Cardiac septum (tissue), 1 donor: ENCODE measurements around the gene ARL5A. TPM values are rescaled to one million over a fixed set of nuclear protein-coding genes. Genes with fewer than 3 reads are reported as not detected.

Experiments used
- DNase-seq: peaks from one replicate; pipeline ENCODE4 v3.0.0-alpha.2; 2020; ENCODE audit warnings: low spot score
- intact Hi-C: fragments of 100-400 bp; cut with DNase I; formaldehyde crosslinking; loops from one replicate; pipeline ENCODE4 v1.14.0; 2022
- total RNA-seq: library from RNA; stranded (reverse); fragmentation: NEBNext Ultra II Directional; extraction: Animal tissue kit (Norgen Biotek cat#: 25700); gene quantifications from one replicate; pipeline ENCODE4 v1.2.1, GENCODE V29; 2021
- donor health status: DM: no; HTN: no; CAD: no.

Gene ARL5A
- total RNA-seq, 1 donor from 2014 or later, result 60.9 TPM

- intact Hi-C loops, result loop anchor here (2.0 to 5.0 kb wide), 2 partner anchors 14 to 64 kb away; partner anchors contain the start of gene ARL5A
Observed at GRCh38 chr2:151842830-151843690, 14.8 kb upstream of the ARL5A start.

GRCh38 chr2:151841047-151841424 lies 12.8 kb upstream of the ARL5A start:
- DNase-seq, result no peak
- intact Hi-C loops, result loop anchor here (5.0 kb wide), 1 partner anchor 66 kb away; no protein-coding TSS in a partner anchor

More at GRCh38 chr2:151842830-151843690, 14.8 kb upstream of the ARL5A start:
- no peak for DNase-seq

GRCh38 chr2:151840216-151841046 lies 12.2 kb upstream of the ARL5A start:
- DNase-seq, result no peak
- intact Hi-C loops, result loop anchor here (5.0 kb wide), 1 partner anchor 67 kb away; no protein-coding TSS in a partner anchor

GRCh38 chr2:151837926-151838325 lies 9.7 kb upstream of the ARL5A start:
- intact Hi-C loops, result no loop called here

GRCh38 chr2:151833984-151834383 lies 5.8 kb upstream of the ARL5A start:
- intact Hi-C loops, result no loop called here
- no peak for DNase-seq

More at GRCh38 chr2:151837926-151838325, 9.7 kb upstream of the ARL5A start:
- DNase-seq, result no peak

GRCh38 chr2:151830961-151831360 lies 2.7 kb upstream of the ARL5A start:
- intact Hi-C loops, result no loop called here
- no peak for DNase-seq

- no peak for DNase-seq
- intact Hi-C loops, result loop anchor here (2.0 kb wide), 1 partner anchor 14 kb away; no protein-coding TSS in a partner anchor
Observed at GRCh38 chr2:151828890-151829324, 686 bp upstream of the ARL5A start.

GRCh38 chr2:151827564-151828142 lies 568 bp downstream of the ARL5A start:
- no peak for DNase-seq

GRCh38 chr2:151826737-151827157 lies 1.5 kb downstream of the ARL5A start:
- intact Hi-C loops, result no loop called here
- DNase-seq, result no peak

More at GRCh38 chr2:151827564-151828142, 568 bp downstream of the ARL5A start:
- intact Hi-C loops, result loop anchor here (2.0 kb wide), 1 partner anchor 15 kb away; no protein-coding TSS in a partner anchor

GRCh38 chr2:151824886-151825285 lies 3.3 kb downstream of the ARL5A start:
- DNase-seq, result no peak

GRCh38 chr2:151823651-151824050 lies 4.6 kb downstream of the ARL5A start:
- intact Hi-C loops, result no loop called here

More at GRCh38 chr2:151824886-151825285, 3.3 kb downstream of the ARL5A start:
- intact Hi-C loops, result no loop called here

GRCh38 chr2:151819920-151820319 lies 8.3 kb downstream of the ARL5A start:
- intact Hi-C loops, result loop anchor here (10.0 kb wide), 1 partner anchor 205 kb away; no protein-coding TSS in a partner anchor
- DNase-seq, result no peak

More at GRCh38 chr2:151823651-151824050, 4.6 kb downstream of the ARL5A start:
- no peak for DNase-seq

GRCh38 chr2:151817929-151818328 lies 10.3 kb downstream of the ARL5A start:
- intact Hi-C loops, result loop anchor here (10.0 kb wide), 1 partner anchor 203 kb away; no protein-coding TSS in a partner anchor
- no peak for DNase-seq

GRCh38 chr2:151816843-151817242 lies 11.4 kb downstream of the ARL5A start:
- no peak for DNase-seq
- intact Hi-C loops, result loop anchor here (10.0 kb wide), 1 partner anchor 202 kb away; no protein-coding TSS in a partner anchor

GRCh38 chr2:151815821-151816489 lies 12.3 kb downstream of the ARL5A start:
- DNase-seq, result no peak
- intact Hi-C loops, result loop anchor here (10.0 kb wide), 1 partner anchor 201 kb away; no protein-coding TSS in a partner anchor

- intact Hi-C loops, result loop anchor here (10.0 kb wide), 1 partner anchor 196 kb away; no protein-coding TSS in a partner anchor
- no peak for DNase-seq
Observed at GRCh38 chr2:151810489-151810888, 17.7 kb downstream of the ARL5A start.

GRCh38 chr2:151809073-151809383 lies 19.2 kb downstream of the ARL5A start:
- intact Hi-C loops, result no loop called here
- no peak for DNase-seq

GRCh38 chr2:151808258-151809072 lies 19.8 kb downstream of the ARL5A start:
- no peak for DNase-seq
- intact Hi-C loops, result no loop called here
